NCI-H526 treated with DMSO at 0.1 percent for 48 hours (cell line): ENCODE results near the gene AP2B1.
"Not testable (repeated sequence)": the region's sequence is repeated elsewhere in the genome, so short reads cannot be mapped to it uniquely, and the experiment has no call there.

ENCODE experiments used
- DNase-seq: peaks from one replicate; lab custom pipeline; 2025; lab: John Stamatoyannopoulos, UW

The AP2B1 gene

DNA sequence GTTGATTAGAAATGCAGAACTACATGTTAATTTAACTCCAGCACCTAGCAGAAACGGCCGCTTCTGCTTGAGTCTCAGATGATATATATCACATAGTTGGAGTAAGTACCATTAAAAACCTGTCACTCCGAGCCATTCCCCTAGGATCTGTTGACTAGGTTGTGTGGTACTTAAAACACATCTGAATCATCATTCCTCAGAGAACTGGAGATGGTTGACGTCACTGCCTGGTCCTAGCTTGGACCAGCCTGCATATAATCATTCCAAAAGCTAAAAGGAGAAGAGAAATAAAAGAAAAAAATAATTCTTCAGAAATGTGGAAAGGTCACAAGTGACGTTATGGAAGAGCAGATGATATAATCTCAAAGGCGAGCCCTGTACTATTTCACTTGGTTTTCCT is 113.0 kb downstream of the AP2B1 start:
- DNase-seq = no peak

DNA sequence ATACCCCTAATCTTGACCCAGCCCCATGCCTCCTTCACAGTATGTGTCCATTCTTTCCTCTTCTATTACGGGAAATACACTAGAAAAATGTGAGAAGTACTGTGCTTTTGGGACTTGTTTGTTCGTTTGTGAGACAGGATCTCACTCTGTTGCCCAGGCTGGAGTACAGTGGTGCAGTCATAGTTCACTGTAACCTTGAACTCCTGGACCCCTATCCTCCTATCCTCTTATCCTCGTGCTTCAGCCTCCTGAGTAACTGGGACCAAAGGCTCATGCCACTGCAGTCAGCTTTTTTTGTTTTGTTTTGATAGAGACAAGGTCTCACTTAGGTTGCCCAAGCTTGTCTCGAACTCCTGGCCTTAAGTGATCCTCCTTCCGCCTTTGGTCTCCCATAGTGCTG is 114.4 kb downstream of the AP2B1 start:
- no peak for DNase-seq

GRCh38 chr17:35703308-35703707 is 116.2 kb downstream of the AP2B1 start:
- DNase-seq = not testable (repeated sequence)

DNA sequence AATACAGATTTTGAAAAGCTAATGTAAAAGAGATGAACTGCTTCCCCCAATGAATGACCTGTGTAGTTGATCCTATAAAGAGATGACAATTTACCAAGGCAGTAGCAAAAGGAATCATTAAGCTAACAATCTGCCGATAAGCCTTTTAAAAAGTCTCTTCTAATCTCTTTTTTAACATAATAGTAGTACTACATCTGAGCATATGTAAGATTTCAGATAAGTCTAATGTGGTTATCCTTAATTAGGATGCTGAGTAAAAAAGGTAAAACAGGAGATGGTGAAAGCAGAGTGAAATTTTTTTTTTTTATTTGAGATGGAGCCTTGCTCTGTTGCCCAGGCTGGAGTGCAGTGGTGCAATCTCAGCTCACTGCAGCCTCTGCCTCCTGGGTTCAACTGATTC is 118.1 kb downstream of the AP2B1 start:
- no peak for DNase-seq

DNA sequence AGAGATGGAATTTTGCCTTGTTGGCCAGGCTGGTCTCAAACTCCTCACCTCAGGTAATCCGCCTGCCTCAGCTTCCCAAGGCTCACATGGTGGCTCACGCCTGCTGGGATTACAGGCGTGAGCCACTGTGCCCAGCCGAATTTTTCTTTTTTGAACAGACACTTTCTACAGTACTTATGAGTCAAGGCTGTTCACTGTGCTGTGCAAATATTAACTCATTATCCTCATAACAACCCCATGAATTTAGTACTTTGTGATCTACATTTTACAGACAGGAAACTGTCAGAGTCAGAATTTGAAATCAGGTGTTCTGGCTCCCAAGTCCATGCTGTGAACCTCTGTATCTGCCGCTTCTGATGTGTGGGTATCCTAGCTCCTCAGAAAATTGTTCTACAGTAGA is 118.6 kb downstream of the AP2B1 start:
- DNase-seq = no peak

- no peak for DNase-seq
Observed at GRCh38 chr17:35708149-35708548, 121.0 kb downstream of the AP2B1 start.

- no peak for DNase-seq
Observed at GRCh38 chr17:35708951-35709350, 121.8 kb downstream of the AP2B1 start.

DNA sequence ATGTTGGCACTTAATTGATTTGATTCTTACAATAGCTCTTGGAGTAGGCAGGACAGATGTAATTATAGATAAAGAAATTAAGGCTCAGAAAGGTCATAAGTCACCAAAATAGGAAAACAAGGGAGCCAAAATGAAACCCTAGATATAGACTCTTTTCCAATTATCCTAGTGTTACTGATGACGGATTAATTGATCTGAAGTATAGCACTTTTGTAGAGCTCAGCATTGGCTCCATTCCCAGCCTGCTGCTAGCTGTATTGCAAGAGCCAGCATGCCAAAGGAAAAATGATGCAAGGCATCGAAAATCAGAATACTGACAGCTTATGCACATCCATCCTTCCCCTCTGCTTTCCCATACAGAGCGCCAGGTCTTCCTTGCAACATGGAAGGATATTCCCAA is 122.8 kb downstream of the AP2B1 start:
- DNase-seq = no peak

DNA sequence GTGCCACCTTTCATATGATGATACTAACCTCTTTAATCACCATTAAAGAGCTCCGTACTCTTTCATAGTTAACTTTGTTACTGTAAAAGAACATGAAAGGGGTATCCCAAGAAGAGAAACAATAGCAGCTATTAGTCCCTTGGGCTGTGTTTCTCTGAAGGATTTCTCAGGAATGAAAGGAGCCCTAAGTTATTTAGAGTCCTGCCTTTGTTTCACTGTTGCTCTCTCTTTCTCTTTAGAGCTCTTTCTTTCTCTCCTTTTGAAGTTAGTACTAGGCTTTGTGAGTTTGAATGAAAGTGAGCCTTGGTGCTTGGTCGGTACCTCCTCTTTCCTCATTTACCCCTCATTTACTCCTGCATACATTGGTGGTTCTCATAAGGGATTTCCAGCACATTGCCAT is 123.8 kb downstream of the AP2B1 start:
- DNase-seq = no peak

GRCh38 chr17:35713069-35713728 is 126.1 kb downstream of the AP2B1 start:
- no peak for DNase-seq

DNA sequence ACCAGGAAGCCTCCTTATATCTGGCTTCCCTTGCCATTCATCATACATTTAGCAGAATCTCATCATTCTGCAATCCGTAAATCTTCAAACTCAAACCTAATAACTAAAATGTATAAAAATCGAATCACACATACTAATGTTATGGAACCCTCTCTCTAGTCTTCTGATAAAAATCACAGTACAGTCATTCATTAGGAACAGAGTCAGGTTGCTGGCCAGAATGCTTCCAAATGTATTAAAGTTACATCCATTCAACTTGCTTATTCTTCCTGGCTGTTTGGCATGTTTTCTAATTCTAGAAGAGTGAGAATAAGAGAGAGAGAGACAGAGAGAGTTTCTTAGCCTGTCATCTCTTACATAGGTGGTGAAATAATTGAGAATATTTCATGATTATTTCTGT is 127.9 kb downstream of the AP2B1 start:
- no peak for DNase-seq

GRCh38 chr17:35715416-35715815 is 128.3 kb downstream of the AP2B1 start:
- no peak for DNase-seq

GRCh38 chr17:35716173-35716572 is 129.1 kb downstream of the AP2B1 start:
- no peak for DNase-seq

- no peak for DNase-seq
Observed at GRCh38 chr17:35716897-35717465, 129.9 kb downstream of the AP2B1 start.

DNA sequence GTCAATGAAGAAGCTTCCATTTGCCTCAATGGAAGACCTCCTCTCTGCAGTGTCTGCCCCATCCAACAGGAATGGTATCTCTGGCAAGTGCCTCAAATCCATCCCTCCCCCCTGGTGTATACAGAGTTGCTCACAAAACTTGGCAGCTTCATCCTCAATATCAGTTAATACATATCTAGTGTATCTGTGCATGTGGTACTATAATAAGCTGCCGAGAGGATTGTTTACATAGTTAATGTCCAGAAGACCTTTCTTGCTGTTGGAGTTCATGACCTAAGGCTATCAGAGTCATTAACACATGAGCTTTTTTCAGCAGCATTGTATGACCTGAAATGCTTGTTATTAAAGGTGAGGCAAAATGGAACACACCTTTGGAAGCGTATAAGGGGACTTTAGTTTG is 130.4 kb downstream of the AP2B1 start:
- no peak for DNase-seq

- no peak for DNase-seq
Observed at GRCh38 chr17:35723735-35724134, 136.6 kb downstream of the AP2B1 start.

DNA sequence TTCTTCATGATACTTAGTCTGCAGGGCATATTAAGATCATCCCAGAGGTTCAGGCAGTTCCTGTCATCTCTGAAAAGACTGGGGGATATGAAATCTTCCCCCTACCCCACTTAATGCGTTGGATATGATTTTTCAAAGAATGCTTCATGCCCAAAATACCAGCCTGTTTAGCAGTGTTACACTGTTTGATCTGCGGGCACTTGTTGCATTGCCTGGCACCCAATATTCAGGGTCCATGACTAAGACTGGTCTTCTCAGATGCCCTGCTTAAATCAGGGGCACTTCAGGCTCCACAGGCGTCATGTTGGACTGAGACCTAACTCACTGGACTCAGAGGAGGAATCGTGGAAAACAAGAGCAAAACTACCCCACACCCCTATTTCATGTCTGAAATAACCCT is 137.9 kb downstream of the AP2B1 start:
- DNase-seq = no peak

DNA sequence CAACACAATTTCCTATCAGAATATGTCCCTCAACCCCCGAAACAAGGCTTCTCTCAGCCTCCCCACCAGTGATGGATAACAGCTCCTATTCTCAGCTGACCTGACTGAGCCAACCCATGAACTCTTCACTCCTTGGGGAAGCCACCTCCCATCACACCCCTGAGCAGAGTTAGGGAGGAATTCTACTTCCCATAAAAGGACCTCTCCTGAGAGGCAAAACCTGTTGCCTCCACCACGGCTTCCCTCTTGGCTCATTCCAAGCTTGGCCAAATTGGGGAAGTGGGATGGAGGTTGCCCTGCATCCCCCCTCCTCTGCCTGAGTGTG is 138.6 kb downstream of the AP2B1 start:
- no peak for DNase-seq

DNA sequence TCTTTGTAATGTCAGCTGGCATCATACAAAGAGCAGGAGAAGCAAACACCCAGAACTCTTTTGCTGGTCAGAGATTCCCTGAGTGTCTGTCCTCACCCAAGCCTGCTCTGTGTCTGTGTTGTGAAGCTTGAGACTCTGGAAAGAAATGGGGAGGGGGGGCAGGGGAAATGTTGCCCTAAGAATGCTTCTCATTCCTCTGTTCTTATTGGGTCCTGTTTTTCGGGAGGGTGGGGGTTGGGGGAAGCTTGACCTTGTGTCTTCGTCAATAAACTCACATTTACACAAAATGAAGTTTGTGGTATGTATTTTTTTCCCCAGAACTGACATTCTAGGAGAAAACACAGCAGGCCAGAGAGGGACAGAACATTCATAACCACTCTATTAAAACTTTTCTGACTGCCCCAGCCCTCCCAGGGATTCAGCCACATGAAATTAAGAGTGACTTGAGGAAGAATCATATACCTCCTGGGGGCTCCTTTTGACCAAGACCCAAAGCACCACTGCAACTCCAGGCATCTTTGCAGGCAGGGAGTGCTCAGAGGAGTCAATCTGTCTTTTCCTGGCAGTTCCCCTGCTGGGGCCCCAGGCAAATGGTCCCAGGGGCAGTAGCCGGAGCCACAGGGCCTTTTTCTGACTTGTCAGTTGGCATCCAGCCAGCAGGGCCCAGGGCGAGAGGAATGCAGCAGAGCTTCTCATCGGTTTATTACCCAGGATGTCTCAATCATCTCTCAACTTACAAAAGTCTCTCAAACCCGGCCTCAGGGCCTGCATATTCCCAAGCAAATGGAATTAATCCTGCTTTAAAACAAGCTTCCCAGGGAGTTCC is 139.2 kb downstream of the AP2B1 start:
- DNase-seq = no peak

DNA sequence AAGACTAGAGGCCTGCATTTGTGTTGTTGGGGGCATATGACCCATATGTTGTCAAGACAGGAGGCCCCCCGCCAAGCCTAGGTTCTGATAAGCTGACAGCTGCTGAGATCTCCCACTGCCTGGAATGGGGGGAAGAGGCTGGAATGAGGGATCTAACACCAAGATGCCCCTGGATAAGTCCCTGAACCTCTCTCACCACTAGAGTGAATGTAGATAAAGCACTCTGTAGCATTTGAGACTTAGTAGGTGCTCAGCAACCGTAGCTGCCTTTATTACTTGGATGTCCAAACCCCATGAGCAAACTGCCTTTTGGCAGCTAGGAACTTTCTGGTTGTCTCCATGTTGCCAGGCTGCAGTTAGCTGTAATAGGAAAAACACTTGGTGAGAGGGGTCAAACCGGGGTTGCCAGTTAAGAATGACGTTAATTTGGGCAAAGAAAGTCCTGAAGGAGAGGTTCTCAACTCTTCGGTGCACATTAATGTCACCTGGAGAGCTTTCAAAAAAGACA is 139.9 kb downstream of the AP2B1 start:
- DNase-seq = no peak

DNA sequence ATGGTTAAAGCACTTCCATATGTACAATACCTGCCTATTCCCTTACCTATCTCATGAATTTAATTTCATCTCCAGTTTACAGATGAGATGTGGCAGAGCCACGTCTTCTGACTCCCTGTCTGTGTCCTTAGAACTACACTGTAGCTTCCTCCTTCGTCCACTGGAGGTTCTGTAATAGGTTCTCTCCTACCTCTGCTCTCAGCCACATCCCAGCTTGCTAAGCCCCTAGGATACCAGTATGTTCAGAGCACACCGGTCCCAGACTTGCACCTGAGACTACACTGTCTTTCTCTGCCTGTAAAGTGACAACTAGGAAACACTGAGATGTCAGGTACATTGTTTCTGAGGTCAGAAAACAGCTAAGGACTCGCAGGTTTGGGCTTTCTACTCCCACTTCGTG is 140.5 kb downstream of the AP2B1 start:
- DNase-seq = no peak

DNA sequence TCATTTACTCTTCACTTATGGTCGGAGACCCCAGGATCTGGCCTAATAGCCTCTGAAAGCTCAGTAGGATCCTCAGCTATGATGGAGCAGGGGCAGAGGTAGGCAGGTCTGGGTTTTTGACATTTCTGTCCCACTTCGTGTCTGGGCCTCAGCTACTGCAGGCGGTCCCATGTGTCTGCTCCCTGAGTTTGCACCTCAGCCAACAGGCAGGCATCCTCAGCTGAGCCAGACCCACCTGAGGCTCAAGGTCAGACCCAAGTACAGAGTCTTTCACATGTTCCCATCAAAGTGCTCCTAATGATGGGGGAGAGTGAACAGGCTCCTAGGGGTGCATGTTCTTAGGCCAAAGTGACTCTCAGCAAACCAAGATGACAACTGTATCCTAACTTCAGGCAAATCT is 141.4 kb downstream of the AP2B1 start:
- DNase-seq = no peak

DNA sequence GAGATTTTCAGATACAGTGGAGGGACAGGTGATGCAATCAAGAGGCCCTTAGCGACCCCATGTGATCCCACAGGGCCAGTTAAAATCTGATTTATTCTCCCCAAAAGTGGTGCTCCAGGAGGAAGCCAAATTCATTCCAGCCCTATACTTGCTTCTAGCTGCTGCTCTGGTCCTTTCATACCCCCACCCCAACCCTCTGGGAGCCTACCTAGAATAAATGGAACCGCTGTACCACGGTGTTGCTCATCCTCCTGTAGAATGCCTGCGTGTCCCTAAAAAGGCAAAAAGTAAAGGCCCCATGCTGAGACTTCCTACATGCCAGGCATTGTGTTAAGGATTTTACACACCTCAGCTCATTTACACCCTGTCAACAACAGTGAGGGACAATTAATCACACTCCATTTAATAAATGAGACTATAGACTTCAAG is 142.3 kb downstream of the AP2B1 start:
- DNase-seq = no peak
